ENCODE data around the gene PXYLP1.

Gene PXYLP1

GRCh38 chr3:141306276-141306675, 74.7 kb downstream of the PXYLP1 start:
- Histone ChIP-seq H3K27ac (replicated peaks) (no peak overlapping the region), H3K4me3 (replicated peaks; ENCODE audit: insufficient read depth, low read length) (no peak overlapping the region), H3K27me3 (ENCODE audit: insufficient read depth, poor library complexity, severe bottlenecking) (no peaks in the 10 kb centered on the region)
- TF ChIP-seq POLR2AphosphoS5 (IDR thresholded peaks at IDR 0.05; ENCODE audit: low read depth): no peak
- TF ChIP-seq SPI1 (IDR thresholded peaks at IDR 0.05; ENCODE audit: borderline replicate concordance, low read depth): no peak
- TF ChIP-seq CTCF (IDR thresholded peaks at IDR 0.05; ENCODE audit: insufficient read depth, low read length): no peak
- no peak for TF ChIP-seq GABPA (IDR thresholded peaks at IDR 0.05; ENCODE audit: low read depth)
- no peak for TF ChIP-seq REST (IDR thresholded peaks at IDR 0.05; ENCODE audit: insufficient replicate concordance, low read depth)
- DNase-seq (ENCODE audit: low read depth in 1 of 2, low spot score in 1 of 2): no peak

- no peak for TF ChIP-seq GABPA (IDR thresholded peaks at IDR 0.05; ENCODE audit: low read depth)
- no peak for TF ChIP-seq POLR2AphosphoS5 (IDR thresholded peaks at IDR 0.05; ENCODE audit: low read depth)
- TF ChIP-seq SPI1 (IDR thresholded peaks at IDR 0.05; ENCODE audit: borderline replicate concordance, low read depth): no peak
- no peak for TF ChIP-seq CTCF (IDR thresholded peaks at IDR 0.05; ENCODE audit: insufficient read depth, low read length)
- TF ChIP-seq REST (IDR thresholded peaks at IDR 0.05; ENCODE audit: insufficient replicate concordance, low read depth): no peak
- no peak for DNase-seq (ENCODE audit: low read depth in 1 of 2, low spot score in 1 of 2)
- no peak overlapping the region for H3K4me3 ChIP-seq (replicated peaks; ENCODE audit: insufficient read depth, low read length)
- H3K27ac ChIP-seq (replicated peaks): no peak overlapping the region
- H3K27me3 ChIP-seq (ENCODE audit: insufficient read depth, poor library complexity, severe bottlenecking): no peaks in the 10 kb centered on the region
Measured at GRCh38 chr3:141306922-141307321, 75.3 kb downstream of the PXYLP1 start.

- Histone ChIP-seq H3K27ac (replicated peaks) (no peak overlapping the region), H3K27me3 (ENCODE audit: insufficient read depth, poor library complexity, severe bottlenecking) (no peaks in the 10 kb centered on the region), H3K4me3 (replicated peaks; ENCODE audit: insufficient read depth, low read length) (no peak overlapping the region)
- no peak for DNase-seq (ENCODE audit: low read depth in 1 of 2, low spot score in 1 of 2)
- TF ChIP-seq SPI1 (IDR thresholded peaks at IDR 0.05; ENCODE audit: borderline replicate concordance, low read depth) (no peak), REST (IDR thresholded peaks at IDR 0.05; ENCODE audit: insufficient replicate concordance, low read depth) (no peak), GABPA (IDR thresholded peaks at IDR 0.05; ENCODE audit: low read depth) (no peak), CTCF (IDR thresholded peaks at IDR 0.05; ENCODE audit: insufficient read depth, low read length) (no peak), POLR2AphosphoS5 (IDR thresholded peaks at IDR 0.05; ENCODE audit: low read depth) (no peak)
Measured at GRCh38 chr3:141307351-141308059, 75.9 kb downstream of the PXYLP1 start.
